NCI-H1930 (cell line): Measurements from ENCODE around the gene MAGIX.
"Not testable (repeated sequence)": the region's sequence is repeated elsewhere in the genome, so short reads cannot be mapped to it uniquely, and the experiment has no call there.

Experiments
- DNase-seq, 2 experiments: peaks; one replicate each; lab custom pipeline; 2025; lab: John Stamatoyannopoulos, UW

The MAGIX gene

DNA sequence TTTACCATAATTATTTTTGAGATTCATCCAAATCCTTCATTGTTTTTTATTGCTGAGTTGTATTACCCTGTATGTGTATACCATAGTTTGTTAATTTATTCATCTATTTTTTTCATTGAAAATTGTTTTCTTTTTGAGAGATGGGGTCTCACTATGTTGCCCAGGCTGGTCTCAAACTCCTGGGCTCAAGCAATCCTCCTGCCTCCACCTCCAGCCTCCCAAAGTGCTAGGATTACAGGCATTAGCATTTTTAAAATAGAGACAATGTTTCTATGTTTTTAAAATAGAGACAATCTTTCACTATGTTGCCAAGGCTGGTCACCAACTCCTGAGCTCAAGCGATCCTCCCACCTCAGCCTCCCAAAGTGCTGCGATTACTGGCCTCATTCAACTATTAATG lies 1.6 kb upstream of the MAGIX start:
- no peak for DNase-seq

DNA sequence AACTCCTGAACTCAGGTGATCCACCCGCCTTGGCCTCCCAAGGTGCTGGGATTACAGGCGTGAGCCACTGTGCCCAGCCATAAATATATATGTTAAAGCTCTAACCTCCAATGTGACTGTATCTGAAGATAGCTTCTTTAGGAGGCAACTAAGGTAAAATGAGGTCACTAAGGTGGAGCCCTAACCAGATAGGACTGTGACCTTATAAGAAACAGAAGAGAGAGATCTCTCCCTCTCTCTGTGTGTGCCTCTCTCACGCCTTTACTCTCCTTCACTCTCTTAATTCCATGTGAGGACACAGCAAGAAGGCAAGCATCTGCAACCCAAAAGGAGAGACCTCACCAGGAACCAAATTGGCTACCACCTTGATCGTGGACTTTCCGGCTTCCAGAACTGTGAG lies 926 bp upstream of the MAGIX start:
- DNase-seq, result no peak

DNA sequence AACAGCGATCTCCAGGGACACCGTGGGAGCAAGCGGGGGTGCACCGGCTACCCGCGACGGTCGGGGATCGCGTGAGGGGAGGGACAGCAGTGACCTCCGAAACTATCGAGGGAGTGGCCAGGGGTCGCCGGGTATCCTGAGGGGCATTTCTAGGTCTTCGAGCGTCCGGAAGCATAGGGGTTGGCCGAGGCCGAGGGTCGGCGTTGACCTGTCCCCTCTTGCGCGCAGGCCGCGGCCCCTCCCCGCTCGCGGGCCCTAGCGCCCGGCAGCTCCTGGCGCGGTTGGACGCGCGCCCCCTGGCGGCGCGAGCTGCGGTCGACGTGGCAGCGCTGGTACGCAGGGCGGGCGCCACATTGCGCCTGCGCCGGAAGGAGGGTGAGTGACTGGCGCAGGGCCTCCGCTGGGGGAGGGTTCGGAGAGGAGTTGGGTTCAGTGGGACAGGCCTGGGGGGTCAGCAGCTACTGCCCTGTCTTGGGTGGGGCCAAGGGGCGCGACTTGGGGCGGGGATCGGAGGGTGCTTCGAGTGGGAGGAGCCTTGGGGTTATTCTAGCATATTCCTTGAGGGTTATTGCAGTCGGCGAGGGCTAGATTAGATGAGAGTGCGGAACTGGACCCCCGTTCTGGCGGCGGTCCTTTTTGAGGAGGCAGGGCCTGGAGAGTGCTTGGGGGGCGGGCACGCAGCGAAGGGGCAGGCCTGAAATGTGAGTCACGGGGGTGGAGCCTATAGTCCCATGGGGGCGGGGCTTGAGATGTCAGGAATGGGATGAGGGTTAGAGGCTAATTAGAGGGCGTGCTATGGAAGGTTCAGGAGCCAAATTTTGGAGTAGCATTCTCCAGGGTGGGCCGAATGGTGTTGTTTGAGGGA lies 1.2 kb downstream of the MAGIX start:
- peak; percentile 58 to 86 for DNase-seq

DNA sequence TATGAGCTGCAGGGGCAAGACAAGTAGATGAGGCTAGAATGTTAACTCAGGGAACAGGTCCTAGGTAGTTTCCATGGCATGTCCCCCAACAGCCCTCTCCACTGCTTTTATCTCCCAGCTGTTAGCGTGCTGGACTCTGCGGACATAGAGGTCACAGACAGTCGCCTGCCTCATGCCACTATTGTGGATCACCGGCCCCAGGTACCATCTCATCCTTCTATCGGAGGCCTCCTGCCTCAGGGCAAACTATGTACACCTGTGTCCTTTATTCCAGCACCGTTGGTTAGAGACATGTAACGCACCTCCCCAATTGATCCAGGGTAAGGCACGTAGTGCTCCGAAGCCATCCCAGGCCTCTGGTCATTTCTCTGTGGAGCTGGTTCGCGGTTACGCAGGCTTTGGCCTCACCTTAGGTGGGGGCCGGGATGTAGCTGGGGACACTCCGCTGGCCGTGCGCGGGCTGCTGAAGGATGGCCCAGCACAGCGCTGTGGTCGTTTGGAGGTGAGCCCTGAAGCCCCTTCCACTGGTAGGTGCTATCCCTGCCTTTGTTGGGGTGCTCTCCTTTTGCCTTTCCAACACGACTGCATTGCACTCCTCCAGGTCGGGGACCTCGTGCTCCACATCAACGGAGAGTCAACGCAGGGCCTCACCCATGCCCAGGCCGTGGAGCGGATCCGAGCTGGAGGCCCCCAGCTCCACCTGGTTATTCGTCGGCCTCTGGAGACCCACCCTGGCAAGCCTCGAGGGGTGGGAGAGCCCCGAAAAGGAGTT lies 2.2 kb downstream of the MAGIX start:
- DNase-seq, result no peak

DNA sequence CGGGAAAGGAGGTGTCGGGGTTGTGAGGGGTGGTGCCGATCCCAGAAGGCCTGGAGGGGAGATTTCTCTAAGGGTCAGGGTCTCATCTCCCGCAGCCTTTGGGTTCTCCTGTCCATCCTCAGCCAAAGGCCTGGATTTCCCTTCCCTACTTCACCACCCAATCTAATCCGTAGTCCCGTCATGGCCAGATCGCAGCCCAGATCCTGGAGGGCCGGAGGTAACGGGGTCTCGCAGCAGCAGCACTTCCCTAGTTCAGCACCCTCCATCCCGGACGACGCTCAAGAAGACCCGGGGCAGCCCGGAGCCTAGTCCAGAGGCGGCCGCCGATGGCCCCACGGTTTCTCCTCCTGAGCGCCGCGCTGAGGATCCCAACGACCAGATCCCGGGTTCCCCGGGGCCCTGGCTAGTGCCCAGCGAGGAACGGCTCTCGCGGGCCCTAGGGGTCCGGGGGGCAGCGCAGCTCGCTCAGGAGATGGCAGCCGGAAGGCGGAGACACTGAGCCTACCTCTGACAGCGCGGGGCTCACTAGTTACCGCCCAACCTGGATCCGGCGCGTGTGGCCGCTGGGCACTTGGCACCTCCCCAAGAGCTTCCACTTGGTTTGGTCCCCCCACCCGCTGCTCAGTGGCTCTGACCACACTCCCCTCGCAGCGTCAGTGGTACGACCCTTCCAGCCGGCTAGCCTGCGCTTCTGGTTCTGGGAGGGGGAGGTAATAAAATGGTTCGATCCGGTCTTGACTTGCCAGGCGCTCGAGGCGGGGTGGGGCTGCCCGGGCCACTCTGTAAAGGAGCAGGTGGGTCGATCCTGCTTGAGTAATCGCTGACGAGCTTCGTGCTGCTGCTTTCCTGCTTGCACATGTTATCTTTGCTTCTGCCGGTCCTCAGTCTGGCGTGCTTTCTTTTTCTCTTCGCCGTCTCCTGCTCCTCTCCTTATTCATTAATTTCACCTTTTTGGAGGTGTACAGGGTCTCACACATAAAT lies 3.6 kb downstream of the MAGIX start:
- DNase-seq, result no peak

DNA sequence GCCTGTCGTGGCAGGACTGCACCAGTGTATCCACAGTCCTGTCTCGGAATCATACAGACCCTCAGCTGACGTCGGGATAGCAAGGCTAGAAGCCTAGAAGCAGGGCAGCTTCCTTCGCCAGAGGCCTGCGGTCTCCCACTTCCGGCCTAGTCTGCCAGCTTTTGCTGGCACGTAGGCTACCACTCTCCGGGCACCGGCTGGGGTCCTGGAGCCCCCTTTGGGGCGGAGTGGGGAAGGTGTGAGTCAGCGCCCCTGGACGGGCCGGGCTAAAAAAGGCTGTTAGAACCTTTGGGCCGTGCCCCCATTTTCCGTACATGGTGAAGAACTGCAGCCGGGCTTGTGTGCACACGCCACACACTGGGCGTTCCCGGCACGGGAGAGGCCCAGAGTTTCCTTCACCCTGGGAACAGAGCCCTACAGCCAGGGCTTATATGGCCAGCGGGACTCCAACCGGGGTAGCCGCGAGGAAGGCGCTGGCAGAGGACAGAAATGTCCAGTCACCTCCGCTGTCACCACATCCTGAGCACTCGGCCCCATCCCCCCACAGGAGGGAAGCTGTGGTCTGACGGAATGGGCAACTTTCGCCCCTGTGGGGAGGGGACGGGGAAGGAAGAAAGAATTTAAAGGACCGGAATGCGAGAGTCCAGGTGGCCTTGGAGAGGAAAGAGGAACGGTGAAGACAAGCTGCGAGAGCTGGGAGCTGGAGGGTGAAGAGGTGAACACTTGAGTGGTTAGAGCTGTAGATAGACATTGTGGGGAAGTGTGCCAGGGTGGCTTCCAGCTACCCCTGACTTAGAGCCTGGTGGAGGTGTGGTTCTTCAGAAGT lies 4.6 kb downstream of the MAGIX start:
- DNase-seq, result no peak

DNA sequence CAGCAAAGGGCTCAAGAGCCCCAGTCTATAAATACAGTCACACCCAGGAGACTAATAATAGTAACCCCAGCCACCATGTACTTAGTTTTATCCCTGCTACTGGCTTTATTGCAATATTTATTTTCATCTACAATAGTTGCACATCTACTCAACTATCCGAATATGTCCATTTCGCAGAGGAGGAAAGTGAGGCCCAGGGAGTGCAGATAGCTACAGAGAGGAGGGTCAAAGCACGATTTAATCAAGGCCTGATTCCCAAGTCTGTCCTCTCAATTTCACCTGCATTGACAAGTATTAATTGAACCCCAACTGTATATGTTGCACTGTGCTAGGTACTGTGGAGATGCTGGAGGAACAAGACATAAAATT lies 5.2 kb downstream of the MAGIX start:
- DNase-seq, result no peak

DNA sequence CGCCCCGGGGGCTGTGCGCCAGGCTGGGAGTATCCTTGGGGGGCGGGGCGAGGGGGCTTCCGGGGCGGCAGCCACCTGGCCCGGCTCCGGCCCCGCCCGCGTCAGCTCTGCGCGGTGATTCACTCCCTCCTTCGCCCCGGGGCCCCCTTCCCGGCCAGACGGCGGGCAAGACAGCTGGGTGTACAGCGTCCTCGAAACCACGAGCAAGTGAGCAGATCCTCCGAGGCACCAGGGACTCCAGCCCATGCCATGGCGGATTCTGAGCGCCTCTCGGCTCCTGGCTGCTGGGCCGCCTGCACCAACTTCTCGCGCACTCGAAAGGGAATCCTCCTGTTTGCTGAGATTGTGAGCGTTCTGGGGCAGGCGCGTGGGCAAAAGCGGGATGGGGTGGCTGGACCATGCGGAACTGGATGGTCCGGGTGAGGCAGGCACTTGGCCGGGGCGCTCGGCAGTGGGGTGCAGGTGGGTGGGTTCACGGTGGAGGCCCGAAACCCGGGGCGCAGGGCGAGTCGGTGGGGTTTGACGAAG lies 9.3 kb downstream of the MAGIX start, which contains the start of gene PLP2:
TSS of gene PLP2 (plus strand) at position 147 of the 528 bp plus-strand sequence. CDS start at position 250, 103 bp downstream.
- DNase-seq, result peak in 1 of 2 experiments; percentile 21

DNA sequence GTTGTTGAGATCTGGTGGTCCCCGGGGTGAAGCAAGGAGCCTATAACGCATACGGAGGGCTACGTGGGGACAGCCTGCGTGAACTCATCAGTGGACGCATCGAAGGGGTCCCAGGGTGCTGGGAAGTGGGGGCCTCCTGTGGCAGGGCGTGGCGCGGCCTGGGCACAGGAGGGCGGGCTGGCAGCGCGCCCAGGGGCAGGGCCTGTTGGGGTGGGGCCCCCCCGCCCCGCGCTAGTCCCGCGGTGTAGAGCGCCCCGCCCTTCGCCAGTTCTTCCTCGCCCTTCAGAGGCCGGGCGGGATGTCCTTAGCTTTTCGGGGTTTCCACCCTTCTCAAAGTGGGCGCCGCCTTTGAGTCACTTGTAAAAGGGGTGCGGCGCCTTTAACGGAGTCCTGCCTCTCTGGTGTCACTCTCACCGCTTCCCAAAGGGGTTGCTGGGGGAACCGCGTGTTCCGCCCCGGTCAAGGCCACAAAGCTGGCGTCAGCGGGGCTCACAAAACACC lies 9.8 kb downstream of the MAGIX start:
- DNase-seq, result peak in 1 of 2 experiments; percentile 41

DNA sequence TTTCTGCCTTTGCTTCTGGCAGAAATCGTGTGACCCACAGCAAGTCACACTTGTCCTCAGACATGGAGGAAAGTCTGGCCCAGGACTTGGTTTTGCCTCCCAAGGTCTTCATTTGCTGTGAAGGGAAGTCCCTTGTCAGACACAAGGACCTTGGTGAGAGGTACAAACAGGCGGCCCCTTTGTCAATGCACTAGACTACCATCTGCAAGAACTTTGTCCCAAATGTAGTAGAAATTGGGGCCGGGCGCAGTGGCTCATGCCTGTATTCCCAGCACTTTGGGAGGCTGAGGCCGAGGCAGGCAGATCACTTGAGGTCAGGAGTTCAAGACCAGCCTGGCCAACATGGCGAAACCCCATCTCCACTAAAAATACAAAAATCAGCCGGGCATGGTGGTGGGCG lies 11.0 kb downstream of the MAGIX start:
- DNase-seq, result not testable (repeated sequence)

DNA sequence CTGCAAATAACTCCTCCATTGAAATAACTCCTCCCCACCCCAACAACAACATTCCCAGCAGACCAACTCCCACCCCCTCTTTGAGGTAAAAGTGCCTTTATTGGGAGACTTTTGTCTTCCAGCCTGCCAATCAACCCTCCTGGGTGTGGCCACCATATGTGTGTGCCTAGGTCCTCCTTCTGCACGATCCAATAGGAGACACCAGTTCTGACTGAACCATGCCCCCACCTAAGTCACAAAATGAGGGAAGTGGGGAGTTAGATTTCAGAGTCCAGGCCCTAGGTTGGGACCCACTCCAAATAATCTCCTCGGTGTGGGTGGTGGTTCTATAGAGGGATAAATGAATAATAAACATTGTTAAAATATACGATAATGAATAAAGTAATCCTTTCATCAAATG lies 12.2 kb downstream of the MAGIX start:
- DNase-seq, result no peak

DNA sequence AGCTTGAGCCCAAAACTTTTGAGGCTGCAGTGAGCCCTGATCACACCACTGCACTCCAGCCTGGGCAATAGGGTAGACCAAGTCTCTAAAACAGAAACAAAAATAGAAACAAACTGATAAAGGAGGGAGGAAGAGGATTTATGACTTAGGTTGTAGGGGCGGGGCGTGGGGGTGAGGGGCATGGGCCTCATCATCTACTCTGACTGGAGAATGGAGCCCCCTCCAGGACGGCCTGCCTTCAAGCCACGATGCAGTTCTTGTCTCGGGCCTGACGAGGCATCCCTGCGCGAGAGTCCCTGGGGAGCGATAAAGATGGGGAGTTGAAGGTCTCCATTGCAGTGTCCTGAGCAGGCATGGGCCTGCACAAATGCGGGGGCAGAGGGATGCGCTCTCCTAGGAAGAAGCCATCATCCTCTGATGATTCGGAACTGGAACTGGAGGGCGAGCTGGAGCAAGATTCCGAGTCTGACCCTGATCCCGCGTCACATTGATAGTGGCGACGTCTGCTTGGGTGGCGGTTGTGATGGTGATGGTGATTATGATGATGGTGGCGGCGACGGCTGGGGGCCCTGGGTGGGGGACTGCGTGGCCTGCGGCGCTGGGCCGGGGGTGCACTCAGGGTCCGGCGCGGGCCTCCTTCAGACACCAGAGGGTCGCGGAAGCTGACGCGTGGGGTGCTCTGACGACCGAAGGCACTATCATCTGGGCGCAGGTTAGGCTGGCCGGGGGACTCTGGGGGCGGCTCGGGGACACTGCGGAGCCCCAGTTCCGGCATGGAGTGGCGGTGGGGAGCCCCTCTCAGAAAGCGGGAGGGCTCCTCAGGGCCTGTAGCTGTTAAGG lies 13.1 kb downstream of the MAGIX start:
- DNase-seq, result no peak

DNA sequence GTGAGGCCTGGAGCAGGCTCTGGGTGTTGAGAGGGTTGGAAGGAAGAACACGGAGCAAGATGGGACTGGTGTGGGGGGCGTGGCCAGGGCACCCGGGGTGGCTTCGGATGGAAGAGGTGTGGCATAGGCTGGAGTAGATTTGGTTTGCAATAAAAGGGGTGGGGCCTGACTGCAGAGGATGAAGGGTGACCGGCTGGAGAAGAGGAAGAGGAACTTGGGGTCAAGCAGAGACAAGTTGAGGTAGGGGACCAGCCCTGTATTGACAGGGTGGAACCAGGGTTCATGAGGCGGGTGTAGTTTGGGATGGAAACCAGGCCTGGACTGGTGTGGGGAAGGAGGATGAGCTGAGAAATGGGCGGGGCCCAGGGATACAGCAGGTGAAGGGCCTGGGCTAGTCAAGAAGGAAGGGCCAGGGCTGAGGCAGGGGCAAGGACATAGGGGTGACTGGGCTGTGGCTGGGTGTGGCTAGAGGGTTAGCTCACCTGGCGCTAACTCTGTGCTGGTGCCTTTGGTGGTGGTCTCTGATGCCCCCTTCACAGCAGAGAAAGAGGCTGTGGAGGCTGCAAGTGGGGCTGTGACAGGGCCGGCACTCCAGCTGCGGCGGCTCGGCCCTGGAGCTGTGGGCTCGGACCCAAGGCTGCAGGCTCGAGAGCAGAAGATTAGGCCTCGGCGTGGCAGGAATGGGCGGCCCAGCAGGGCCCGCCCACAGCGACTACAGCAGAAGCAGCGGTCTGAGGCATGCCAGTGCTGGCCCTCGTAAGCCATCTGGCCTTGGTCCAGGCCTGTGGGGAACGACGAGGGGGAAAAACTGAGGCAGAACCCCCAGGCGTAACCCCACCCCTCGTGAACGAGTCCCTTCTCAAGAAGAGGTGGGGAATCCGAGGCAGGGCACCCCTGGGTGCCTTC lies 14.1 kb downstream of the MAGIX start:
- no peak for DNase-seq

DNA sequence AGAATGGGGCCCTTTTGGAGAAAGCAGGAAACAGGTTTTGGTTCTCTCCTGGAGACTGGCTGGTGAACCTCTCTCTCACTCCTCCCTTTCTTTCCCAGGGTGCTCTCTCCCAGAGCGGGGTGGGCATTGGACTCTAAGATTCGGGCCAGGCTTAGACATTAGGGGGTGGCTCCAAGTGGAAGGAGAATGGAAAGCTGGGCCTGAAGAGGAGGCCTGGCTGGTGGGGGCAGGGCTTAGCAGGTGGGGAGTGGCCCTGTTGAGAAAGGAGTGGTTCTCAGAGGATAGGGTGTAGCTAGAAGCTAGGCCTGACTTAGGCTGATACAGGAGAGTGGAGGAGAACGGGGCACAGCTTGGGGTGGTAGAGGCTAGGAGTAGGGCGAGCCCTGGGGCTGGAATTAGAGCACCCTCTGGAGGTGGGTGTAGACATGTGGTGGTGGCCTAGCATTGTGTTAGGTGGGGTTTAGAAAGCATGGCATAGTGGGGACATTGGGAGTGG lies 14.8 kb downstream of the MAGIX start:
- DNase-seq, result no peak

DNA sequence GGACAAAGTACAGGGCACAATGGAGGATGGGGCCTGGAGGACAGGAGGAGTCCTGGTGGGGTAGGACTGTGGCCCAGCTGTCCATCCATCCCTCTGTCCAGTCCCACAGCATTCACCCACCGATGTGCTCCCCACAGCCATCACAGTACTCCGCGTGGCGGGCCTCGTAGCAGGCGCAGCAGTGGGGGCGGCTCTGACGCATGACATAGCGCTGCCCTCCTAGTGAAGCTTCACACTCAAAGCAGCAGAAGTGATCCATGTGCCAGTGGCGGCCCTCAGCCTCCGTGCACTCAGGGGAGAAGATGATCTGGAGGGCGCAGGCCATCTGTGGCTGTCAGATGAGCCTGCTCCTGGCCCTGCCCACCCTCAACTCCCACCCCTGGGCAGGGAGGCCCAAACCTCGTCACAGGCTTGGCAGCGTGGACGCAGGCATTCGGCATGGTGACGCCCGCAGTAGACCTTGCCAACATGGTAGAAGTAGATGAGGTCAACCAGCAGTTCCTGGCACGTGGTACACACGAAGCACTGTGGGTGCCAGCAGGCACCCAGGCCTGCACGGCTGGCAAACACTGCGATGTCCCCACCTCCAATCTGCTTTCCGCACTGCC lies 15.4 kb downstream of the MAGIX start:
- DNase-seq, result no peak

DNA sequence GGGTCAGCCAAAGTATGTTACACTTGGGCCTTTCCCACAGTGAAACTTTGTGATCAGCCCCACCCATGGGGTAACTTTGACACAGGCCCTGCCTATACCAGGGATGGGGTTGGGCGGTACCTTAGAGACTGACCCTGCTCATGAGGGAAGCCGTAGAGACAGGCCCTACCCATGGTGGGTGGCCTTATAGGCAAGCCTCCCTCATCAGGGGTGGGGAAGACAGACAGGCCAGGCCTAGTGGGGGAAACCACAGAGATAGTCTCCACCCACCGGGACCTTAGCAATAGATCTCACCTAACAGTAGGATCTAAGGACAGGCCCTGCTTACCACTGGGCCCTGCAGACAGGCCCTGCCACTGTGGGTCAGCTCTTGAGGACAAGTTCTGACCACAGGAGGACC lies 16.0 kb downstream of the MAGIX start:
- DNase-seq, result no peak

DNA sequence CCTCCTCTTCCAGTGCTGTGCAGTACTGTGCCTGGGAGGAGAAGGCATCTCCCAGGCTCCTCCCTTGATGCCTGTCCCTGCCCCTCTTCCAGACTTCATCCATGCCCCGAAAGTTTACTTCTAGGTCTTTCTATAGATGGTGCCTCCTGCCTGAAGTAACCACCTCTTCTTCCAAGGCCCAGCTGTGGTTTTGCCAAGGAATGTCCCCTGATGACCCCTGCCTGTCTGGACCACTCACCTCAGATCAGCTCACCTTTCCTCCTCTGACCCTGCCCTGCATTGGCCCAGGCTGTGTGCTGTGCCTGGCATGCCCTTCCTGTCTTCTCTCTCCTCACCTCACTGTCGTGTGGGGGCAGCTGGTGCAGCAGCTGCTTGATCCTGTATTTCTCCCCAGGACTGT lies 16.8 kb downstream of the MAGIX start:
- DNase-seq, result no peak

DNA sequence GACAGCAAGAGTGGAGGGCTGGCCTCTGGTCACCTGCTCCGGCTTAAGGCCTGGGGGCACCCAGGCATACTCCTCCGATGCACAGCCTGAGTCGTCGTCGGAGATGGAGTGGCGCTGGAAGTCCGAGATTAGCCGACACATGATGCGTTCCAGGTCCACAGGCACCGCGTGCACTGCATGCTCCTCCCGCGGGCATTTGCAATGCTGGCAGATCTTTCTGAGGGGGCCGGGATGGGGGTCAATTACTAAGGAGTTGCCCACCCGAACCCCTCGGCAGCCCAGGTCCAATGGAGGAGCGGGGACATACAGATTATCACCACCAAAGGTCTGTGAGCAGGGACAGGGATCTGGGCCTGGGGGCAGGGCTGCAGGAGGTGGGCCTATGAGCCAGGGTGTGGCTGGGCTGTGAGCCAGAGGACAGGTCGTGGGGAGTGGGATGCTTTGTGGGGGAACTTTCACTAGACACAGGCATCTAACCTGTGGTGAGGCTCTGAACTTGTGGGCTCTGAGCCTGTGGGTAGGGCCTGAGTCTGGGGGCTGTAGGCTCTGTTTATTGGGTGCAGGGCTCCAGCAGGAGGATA lies 21.2 kb downstream of the MAGIX start:
- DNase-seq, result no peak
